ACHN (cell line): ENCODE results near the gene PCDH9.

ENCODE experiments used
- DNase-seq: peaks from one replicate; pipeline ENCODE4 v3.0.0-alpha.2; 2015
- in situ Hi-C: cut with HindIII; loops from 2 replicates; pipeline ENCODE4 v1.10.0; 2017; ENCODE audit warnings: low sequenced_read_pairs, low pct_ligation_motif_present, low pct_unique_long_range_greater_than_20kb

The PCDH9 gene

GRCh38 chr13:66972659-66973058 lies 257.5 kb downstream of the PCDH9 start:
- in situ Hi-C loops: no loop called here
- no peak for DNase-seq

- in situ Hi-C loops: no loop called here
- DNase-seq: no peak
These were observed 259.1 kb downstream of the PCDH9 start for GRCh38 chr13:66971004-66971403.

- in situ Hi-C loops: no loop called here
- no peak for DNase-seq
These were observed 260.8 kb downstream of the PCDH9 start for GRCh38 chr13:66969291-66969690.

GRCh38 chr13:66967811-66968597 lies 262.1 kb downstream of the PCDH9 start:
- in situ Hi-C loops: no loop called here
- no peak for DNase-seq

GRCh38 chr13:66965181-66965580 lies 265.0 kb downstream of the PCDH9 start:
- in situ Hi-C loops: no loop called here
- no peak for DNase-seq

GRCh38 chr13:66962953-66963352 lies 267.2 kb downstream of the PCDH9 start:
- in situ Hi-C loops: no loop called here
- no peak for DNase-seq

- in situ Hi-C loops: no loop called here
- DNase-seq: no peak
These were observed 271.5 kb downstream of the PCDH9 start for GRCh38 chr13:66958611-66959010.

GRCh38 chr13:66952507-66952906 lies 277.6 kb downstream of the PCDH9 start:
- no peak for DNase-seq
- in situ Hi-C loops: no loop called here

- DNase-seq: no peak
- in situ Hi-C loops: no loop called here
These were observed 278.7 kb downstream of the PCDH9 start for GRCh38 chr13:66951426-66951825.

GRCh38 chr13:66950666-66951065 lies 279.5 kb downstream of the PCDH9 start:
- DNase-seq: no peak
- in situ Hi-C loops: no loop called here

- no peak for DNase-seq
- in situ Hi-C loops: no loop called here
These were observed 281.2 kb downstream of the PCDH9 start for GRCh38 chr13:66948910-66949309.

GRCh38 chr13:66943530-66943929 lies 286.6 kb downstream of the PCDH9 start:
- no peak for DNase-seq
- in situ Hi-C loops: no loop called here

- in situ Hi-C loops: no loop called here
These were observed 290.0 kb downstream of the PCDH9 start for GRCh38 chr13:66940113-66940512.

GRCh38 chr13:66937423-66937822 lies 292.7 kb downstream of the PCDH9 start:
- DNase-seq: no peak
- in situ Hi-C loops: no loop called here

More at GRCh38 chr13:66940113-66940512, 290.0 kb downstream of the PCDH9 start:
- DNase-seq: no peak

- DNase-seq: peak; percentile 72
- in situ Hi-C loops: no loop called here
These were observed 296.1 kb downstream of the PCDH9 start for GRCh38 chr13:66933994-66934393.

GRCh38 chr13:66933527-66933926 lies 296.6 kb downstream of the PCDH9 start:
- in situ Hi-C loops: no loop called here
- DNase-seq: no peak

GRCh38 chr13:66927562-66927961 lies 302.6 kb downstream of the PCDH9 start:
- no peak for DNase-seq
- in situ Hi-C loops: no loop called here

GRCh38 chr13:66926851-66927524 lies 303.1 kb downstream of the PCDH9 start:
- in situ Hi-C loops: no loop called here

GRCh38 chr13:66926200-66926850 lies 303.8 kb downstream of the PCDH9 start:
- no peak for DNase-seq
- in situ Hi-C loops: no loop called here

More at GRCh38 chr13:66926851-66927524, 303.1 kb downstream of the PCDH9 start:
- no peak for DNase-seq
